HepG2 (cell line): Measurements from ENCODE around the gene TMEM266. TPM values are rescaled to one million over a fixed set of nuclear protein-coding genes. Genes with fewer than 3 reads are reported as not detected.

Experiments
- ATAC-seq: fragments of 200-7000 bp; cut with Tn5 transposase; 3 replicates; pipeline ENCODE4 v1.9.1; 2020; ENCODE audit warnings: mild to moderate bottlenecking, moderate library complexity
- BruUV-seq: library from RNA; stranded (reverse); fragments of 400-500 nt; replicated peaks from 2 replicates; lab custom pipeline; 2021; lab: Mats Ljungman, UMichigan
- CTCF ChIA-PET: fragments of 300-600 bp; formaldehyde crosslinking; extraction: SDS; loops from one replicate; lab custom pipeline; 2021; ENCODE audit warnings: low total read pairs, inconsistent platforms, low intra/inter-chr PET ratio; lab: Yijun Ruan, JAX
- POLR2A ChIA-PET: fragments of 350-600 bp; sonication (Branson Sonifier 250); formaldehyde crosslinking; loops from one replicate; lab custom pipeline; 2020; ENCODE audit warnings: antibody characterized with exemption, inconsistent platforms; lab: Yijun Ruan, JAX
- DNase-seq: peaks from one replicate; pipeline ENCODE4 v3.0.0-alpha.2; 2015; ENCODE audit warnings: low spot score
- FAIRE-seq: peaks from 3 replicates; lab custom pipeline; 2011; peaks lifted over from hg19 to GRCh38; lab: Jason Lieb, UNC
- H2AFZ ChIP-seq: one replicate; pipeline ENCODE4 v1.6.1; 2011; ENCODE audit warnings: low read length, inconsistent platforms
- H3K27ac ChIP-seq: fragments of 300-600 bp; 3 replicates; pipeline ENCODE4 v1.8.0; 2011; ENCODE audit warnings: mixed run types, mild to moderate bottlenecking, mixed read lengths, low read length, inconsistent platforms; ENCODE audit not compliant: insufficient read depth; ENCODE audit errors: extremely low read length
- H3K27me3 ChIP-seq, 2 experiments: fragments of 200-600 bp in 1 of 2; 2 replicates in 1 of 2; 3 replicates in 1 of 2; pipeline versions ENCODE4 v1.6.0 to v1.8.0; 2011; ENCODE audit warnings: low read length in 2 of 2, mild to moderate bottlenecking in 2 of 2, moderate library complexity in 2 of 2, inconsistent platforms in 1 of 2; ENCODE audit not compliant: insufficient read depth in 2 of 2, control insufficient read depth in 1 of 2
- H3K36me3 ChIP-seq, 2 experiments: fragments of 200-600 bp in 1 of 2; replicated peaks in 1 of 2; 2 replicates in 1 of 2; 3 replicates in 1 of 2; pipeline versions ENCODE4 v1.5.1 to v1.8.0; 2011; ENCODE audit warnings: low read length in 2 of 2, inconsistent platforms in 1 of 2; ENCODE audit not compliant: insufficient read depth in 2 of 2, control insufficient read depth in 1 of 2
- H3K4me1 ChIP-seq: 2 replicates; pipeline ENCODE4 v1.5.1; 2012; ENCODE audit warnings: low read length, inconsistent platforms; ENCODE audit not compliant: insufficient read depth
- H3K4me2 ChIP-seq: 2 replicates; pipeline ENCODE4 v1.6.0; 2011; ENCODE audit warnings: low read depth, low read length, inconsistent platforms
- H3K4me3 ChIP-seq, 3 experiments: fragments of 200-600 bp in 1 of 3; sonication (generic), shearing (Covaris generic) in 1 of 3; replicated peaks in 1 of 3; 2 replicates each; pipeline ENCODE4 v1.5.1; 2011 to 2016; ENCODE audit warnings: low read length in 3 of 3, inconsistent platforms in 2 of 3, low read depth in 2 of 3, mild to moderate bottlenecking in 2 of 3, control low read depth in 1 of 3, mixed read lengths in 1 of 3; ENCODE audit not compliant: insufficient read depth in 1 of 3
- H3K79me2 ChIP-seq: one replicate; pipeline ENCODE4 v1.6.1; 2011; ENCODE audit warnings: low read length, inconsistent platforms; ENCODE audit not compliant: insufficient read depth
- H3K9ac ChIP-seq: 2 replicates; pipeline ENCODE4 v1.6.0; 2011; ENCODE audit warnings: mild to moderate bottlenecking, low read depth, low read length, inconsistent platforms; ENCODE audit not compliant: insufficient read depth
- H3K9me3 ChIP-seq: 2 replicates; pipeline ENCODE4 v1.5.1; 2012; ENCODE audit warnings: mild to moderate bottlenecking, low read length
- H4K20me1 ChIP-seq: 2 replicates; pipeline ENCODE4 v1.6.0; 2011; ENCODE audit warnings: inconsistent platforms, mild to moderate bottlenecking, low read length, moderate library complexity; ENCODE audit not compliant: insufficient read depth
- CBX2 ChIP-seq, 2 experiments: fragments of 200-600 bp in 1 of 2; sonication (generic); formaldehyde crosslinking in 1 of 2; IDR thresholded peaks; 2 replicates each; pipeline versions ENCODE4 v1.7.0 to v1.8.1; 2018 to 2022; ENCODE audit warnings: low read depth in 2 of 2, low read length in 1 of 2, mild to moderate bottlenecking in 1 of 2, missing genetic modification reagents in 1 of 2
- NR2F6 ChIP-seq, 2 experiments: IDR thresholded peaks; 2 replicates each; pipeline ENCODE4 v1.6.1; 2016; ENCODE audit warnings: antibody characterized with exemption in 1 of 2, mild to moderate bottlenecking in 1 of 2
- NRL ChIP-seq: sonication (generic); formaldehyde crosslinking; IDR thresholded peaks from 2 replicates; pipeline ENCODE4 v1.5.0; 2020; ENCODE audit warnings: missing genetic modification reagents, mild to moderate bottlenecking, moderate library complexity, borderline replicate concordance
- SAFB2 ChIP-seq: sonication (generic); formaldehyde crosslinking; IDR thresholded peaks from 2 replicates; pipeline ENCODE4 v1.5.1; 2020; ENCODE audit warnings: missing genetic modification reagents, low read depth, mild to moderate bottlenecking, borderline replicate concordance
- SRY ChIP-seq: sonication (generic); formaldehyde crosslinking; IDR thresholded peaks from 2 replicates; pipeline ENCODE4 v1.8.0; 2022; ENCODE audit warnings: mild to moderate bottlenecking, missing genetic modification reagents
- ZNF512 ChIP-seq: sonication (generic); formaldehyde crosslinking; IDR thresholded peaks from 2 replicates; pipeline ENCODE4 v1.4.0; 2020; ENCODE audit warnings: mild to moderate bottlenecking, missing genetic modification reagents
- ZNF615 ChIP-seq: sonication (generic); formaldehyde crosslinking; IDR thresholded peaks from 2 replicates; pipeline ENCODE4 v1.5.0; 2020; ENCODE audit warnings: mild to moderate bottlenecking, missing genetic modification reagents, borderline replicate concordance
- WGBS: methylation state at CpG from one replicate; pipeline ENCODE4 v1.1.6; 2017; ENCODE audit warnings: low lambda C conversion rate; 5-methylcytosine and 5-hydroxymethylcytosine counted together
- in situ Hi-C: cut with HindIII; loops from 2 replicates; pipeline ENCODE4 v1.10.0; 2017; ENCODE audit warnings: low pct_unique_long_range_greater_than_20kb; ENCODE audit not compliant: extremely low pct_ligation_motif_present
- intact Hi-C: fragments of 100-400 bp; cut with micrococcal nuclease; formaldehyde crosslinking; loops from one replicate; pipeline ENCODE4 v1.10.0; 2022; ENCODE audit not compliant: unreplicated experiment
- polyA plus RNA-seq, 8 experiments: library from polyadenylated mRNA; depleted of rRNA in 3 of 8; stranded (reverse) in 7 of 8; unstranded in 1 of 8; fragments of >200 nt; fragmentation: Illumina TruSeq in 4 of 8; extraction: Trizol in 4 of 8; gene quantifications; 2 replicates each; pipeline versions ENCODE4 v1.2.1 to v1.2.3, GENCODE V29; 2011 to 2016; ENCODE audit warnings: low read depth in 4 of 8, missing spikeins in 1 of 8, mixed read lengths in 1 of 8; ENCODE audit not compliant: insufficient read depth in 1 of 8
- total RNA-seq, 5 experiments: library from RNA; depleted of rRNA; stranded (reverse); fragments of >200 nt; fragmentation: Illumina TruSeq; extraction: Trizol; gene quantifications; 2 replicates each; pipeline ENCODE4 v1.2.3, GENCODE V29; 2016; ENCODE audit warnings: low read depth in 1 of 5
- TF ChIP-seq, protein P1 (sequence below), 2 experiments: sonication (generic) in 1 of 2; formaldehyde crosslinking in 1 of 2; IDR thresholded peaks; 2 replicates each; pipeline versions ENCODE4 v1.4.0 to v1.6.1; 2018 to 2020; ENCODE audit warnings: missing genetic modification reagents in 2 of 2, borderline replicate concordance in 1 of 2, low read depth in 1 of 2, mild to moderate bottlenecking in 1 of 2, missing biosample characterization in 1 of 2

Gene TMEM266
- total and polyA plus RNA-seq, 2 of the 13 experiments (the other 11 are each of a cell fraction or from before 2014, with no cell fraction given): 0.04 TPM; not detected in 1

- H3K4me2 ChIP-seq: peak overlapping the region; percentile 80
- H3K4me1 ChIP-seq: peaks cover 13% of the 10 kb centered on the region
- H3K9ac ChIP-seq: no peak overlapping the region
- FAIRE-seq (no peak), ATAC-seq (peak; percentile 63), DNase-seq (no peak)
- H3K9me3 ChIP-seq: no peaks in the 10 kb centered on the region
- peaks cover 0 to 34% of the 10 kb centered on the region in 2 experiments; a peak in 3 of 5 replicates for H3K27me3 ChIP-seq
- intact Hi-C loops (no loop called here), in situ Hi-C loops (no loop called here)
- POLR2A ChIA-PET: no interaction called here
- H4K20me1 ChIP-seq: no peaks in the 10 kb centered on the region
- H3K4me3 ChIP-seq: peak overlapping the region; percentile 47 to 76 (median 50)
- H3K27ac ChIP-seq: no peak overlapping the region
- BruUV-seq: no TSS peak
- CTCF ChIA-PET: interaction anchor here (0.6 to 5.1 kb wide), 2 partner anchors 53 to 79 kb away, joined by 3 to 71 read pairs; no protein-coding TSS in a partner anchor
- TF ChIP-seq SAFB2 (CRISPR knock-in tag) (0 out of 2 replicates have a peak, but pooled peaks have one; percentile 25), SRY (CRISPR knock-in tag) (no peak), NRL (0 out of 2 replicates have a peak, but pooled peaks have one; percentile 35), ZNF512 (0 out of 2 replicates have a peak, but pooled peaks have one; percentile 40), NR2F6 (IDR thresholded peaks at IDR 0.05) (no peak), NR2F6 (CRISPR knock-in tag; IDR thresholded peaks at IDR 0.05) (no peak), ZNF615 (no peak), CBX2 (IDR thresholded peaks at IDR 0.05; ENCODE audit: low read depth, low read length) (no peak), CBX2 (CRISPR knock-in tag; IDR thresholded peaks at IDR 0.05; ENCODE audit: low read depth) (no peak)
- TF ChIP-seq, protein P1, sequence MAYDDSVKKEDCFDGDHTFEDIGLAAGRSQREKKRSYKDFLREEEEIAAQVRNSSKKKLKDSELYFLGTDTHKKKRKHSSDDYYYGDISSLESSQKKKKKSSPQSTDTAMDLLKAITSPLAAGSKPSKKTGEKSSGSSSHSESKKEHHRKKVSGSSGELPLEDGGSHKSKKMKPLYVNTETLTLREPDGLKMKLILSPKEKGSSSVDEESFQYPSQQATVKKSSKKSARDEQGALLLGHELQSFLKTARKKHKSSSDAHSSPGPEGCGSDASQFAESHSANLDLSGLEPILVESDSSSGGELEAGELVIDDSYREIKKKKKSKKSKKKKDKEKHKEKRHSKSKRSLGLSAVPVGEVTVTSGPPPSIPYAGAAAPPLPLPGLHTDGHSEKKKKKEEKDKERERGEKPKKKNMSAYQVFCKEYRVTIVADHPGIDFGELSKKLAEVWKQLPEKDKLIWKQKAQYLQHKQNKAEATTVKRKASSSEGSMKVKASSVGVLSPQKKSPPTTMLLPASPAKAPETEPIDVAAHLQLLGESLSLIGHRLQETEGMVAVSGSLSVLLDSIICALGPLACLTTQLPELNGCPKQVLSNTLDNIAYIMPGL (CRISPR knock-in tag; IDR thresholded peaks at IDR 0.05; ENCODE audit: borderline replicate concordance in 1 of 2, low read depth in 1 of 2): 0 out of 4 replicates have a peak, but pooled peaks of 1 of the 2 experiments have one; percentile 13
- H2AFZ ChIP-seq: no peak overlapping the region
- 29% methylated on average over 10 of the region's 20 CpGs for WGBS
- no peaks in the 10 kb centered on the region for H3K36me3 ChIP-seq
- H3K79me2 ChIP-seq: no peaks in the 10 kb centered on the region
These were observed 569 bp downstream of the TMEM266 start for GRCh38 chr15:76060118-76060989.
